Loucy (cell line): ENCODE data around the gene BAMBI.

ENCODE experiments used
- H2AFZ ChIP-seq: fragments of 200-600 bp; sonication (generic); 2 replicates; pipeline ENCODE4 v1.6.0; 2016; ENCODE audit warnings: antibody characterized with exemption, mild to moderate bottlenecking, low read length, moderate library complexity
- H3F3A ChIP-seq: fragments of 200-600 bp; 2 replicates; pipeline ENCODE4 v1.6.0; 2016; ENCODE audit warnings: antibody characterized with exemption, low read depth, mild to moderate bottlenecking
- H3K27me3 ChIP-seq: fragments of 200-600 bp; sonication (generic); 2 replicates; pipeline ENCODE4 v1.6.1; 2014; ENCODE audit warnings: low read length, mild to moderate bottlenecking; ENCODE audit not compliant: insufficient read depth, poor library complexity, severe bottlenecking
- H3K36me3 ChIP-seq: fragments of 200-600 bp; sonication (generic); 2 replicates; pipeline ENCODE4 v1.6.1; 2016; ENCODE audit warnings: low read length; ENCODE audit not compliant: insufficient read depth
- H3K4me1 ChIP-seq: fragments of 200-600 bp; sonication (generic); 2 replicates; pipeline ENCODE4 v1.5.1; 2014; ENCODE audit warnings: low read length, mild to moderate bottlenecking; ENCODE audit not compliant: insufficient read depth, poor library complexity, severe bottlenecking
- H3K4me2 ChIP-seq: fragments of 200-600 bp; sonication (generic); 2 replicates; pipeline ENCODE4 v1.6.0; 2014; ENCODE audit warnings: antibody characterized with exemption, low read length, low read depth, mild to moderate bottlenecking; ENCODE audit not compliant: poor library complexity, severe bottlenecking
- H3K4me3 ChIP-seq: fragments of 200-600 bp; sonication (generic); 2 replicates; pipeline ENCODE4 v1.5.1; 2014; ENCODE audit warnings: low read length, mild to moderate bottlenecking, mixed read lengths; ENCODE audit not compliant: poor library complexity, severe bottlenecking
- H3K79me2 ChIP-seq: fragments of 200-600 bp; sonication (generic); 2 replicates; pipeline ENCODE4 v1.6.1; 2014; ENCODE audit warnings: low read length; ENCODE audit not compliant: insufficient read depth
- H3K9ac ChIP-seq: fragments of 200-600 bp; sonication (generic); 2 replicates; pipeline ENCODE4 v1.6.0; 2014; ENCODE audit warnings: mild to moderate bottlenecking, low read depth, low read length, moderate library complexity; ENCODE audit not compliant: poor library complexity, severe bottlenecking
- H3K9me2 ChIP-seq: fragments of 200-600 bp; sonication (generic); replicated peaks from 2 replicates; pipeline ENCODE4 v1.6.1; 2016; ENCODE audit warnings: low read depth, low read length, mixed read lengths
- H3K9me3 ChIP-seq: fragments of 200-600 bp; sonication (generic); 2 replicates; pipeline ENCODE4 v1.6.1; 2014; ENCODE audit warnings: mild to moderate bottlenecking, antibody characterized with exemption, low read length, low read depth; ENCODE audit not compliant: insufficient read depth
- H4K20me1 ChIP-seq: fragments of 200-600 bp; sonication (generic); 2 replicates; pipeline ENCODE4 v1.6.0; 2014; ENCODE audit warnings: antibody characterized with exemption, low read length, mild to moderate bottlenecking; ENCODE audit not compliant: insufficient read depth, poor library complexity, severe bottlenecking
- EZH2phosphoT487 ChIP-seq: fragments of 200-600 bp; IDR thresholded peaks from 2 replicates; pipeline ENCODE4 v1.6.1; 2018; ENCODE audit warnings: antibody characterized with exemption, mild to moderate bottlenecking, moderate library complexity, borderline replicate concordance
- TF ChIP-seq, protein P1 (sequence below): fragments of 200-600 bp; sonication (generic); conservative IDR thresholded peaks from 2 replicates; pipeline ENCODE4 v1.5.1; 2014; ENCODE audit warnings: mild to moderate bottlenecking, antibody characterized with exemption, low read length

The BAMBI gene

GRCh38 chr10:28679581-28680357, 2.4 kb downstream of the BAMBI start:
- peak overlapping the region; percentile 70 for H3K9ac ChIP-seq
- H3K9me3 ChIP-seq = no peaks in the 10 kb centered on the region
- peak overlapping the region; percentile 84 for H2AFZ ChIP-seq
- H3K79me2 ChIP-seq = no peaks in the 10 kb centered on the region
- peak overlapping the region; percentile 73 for H3K4me3 ChIP-seq
- TF ChIP-seq, protein P1, sequence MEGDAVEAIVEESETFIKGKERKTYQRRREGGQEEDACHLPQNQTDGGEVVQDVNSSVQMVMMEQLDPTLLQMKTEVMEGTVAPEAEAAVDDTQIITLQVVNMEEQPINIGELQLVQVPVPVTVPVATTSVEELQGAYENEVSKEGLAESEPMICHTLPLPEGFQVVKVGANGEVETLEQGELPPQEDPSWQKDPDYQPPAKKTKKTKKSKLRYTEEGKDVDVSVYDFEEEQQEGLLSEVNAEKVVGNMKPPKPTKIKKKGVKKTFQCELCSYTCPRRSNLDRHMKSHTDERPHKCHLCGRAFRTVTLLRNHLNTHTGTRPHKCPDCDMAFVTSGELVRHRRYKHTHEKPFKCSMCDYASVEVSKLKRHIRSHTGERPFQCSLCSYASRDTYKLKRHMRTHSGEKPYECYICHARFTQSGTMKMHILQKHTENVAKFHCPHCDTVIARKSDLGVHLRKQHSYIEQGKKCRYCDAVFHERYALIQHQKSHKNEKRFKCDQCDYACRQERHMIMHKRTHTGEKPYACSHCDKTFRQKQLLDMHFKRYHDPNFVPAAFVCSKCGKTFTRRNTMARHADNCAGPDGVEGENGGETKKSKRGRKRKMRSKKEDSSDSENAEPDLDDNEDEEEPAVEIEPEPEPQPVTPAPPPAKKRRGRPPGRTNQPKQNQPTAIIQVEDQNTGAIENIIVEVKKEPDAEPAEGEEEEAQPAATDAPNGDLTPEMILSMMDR = peak; percentile 52
- TF ChIP-seq EZH2phosphoT487 = no peak
- peak overlapping the region; percentile 92 for H3K4me2 ChIP-seq
- peaks cover 24% of the 10 kb centered on the region for H3K4me1 ChIP-seq
- no peaks in the 10 kb centered on the region for H3K9me2 ChIP-seq
- H3K27me3 ChIP-seq = peaks cover 14% of the 10 kb centered on the region
- H3K36me3 ChIP-seq = no peaks in the 10 kb centered on the region
- no peaks in the 10 kb centered on the region for H4K20me1 ChIP-seq
- no peaks in the 10 kb centered on the region for H3F3A ChIP-seq

GRCh38 chr10:28680358-28680752, 3.0 kb downstream of the BAMBI start:
- peaks cover 24% of the 10 kb centered on the region for H3K4me1 ChIP-seq
- H3K4me3 ChIP-seq = peak overlapping the region; percentile 73
- H3K4me2 ChIP-seq = peak overlapping the region; percentile 92
- peak overlapping the region; percentile 70 for H3K9ac ChIP-seq
- TF ChIP-seq, protein P1 = no peak; the same call in 1 of the 2 replicates
- TF ChIP-seq EZH2phosphoT487 = no peak
- H3K9me3 ChIP-seq = no peaks in the 10 kb centered on the region
- no peaks in the 10 kb centered on the region for H3K9me2 ChIP-seq
- H3K79me2 ChIP-seq = no peaks in the 10 kb centered on the region
- H3K27me3 ChIP-seq = peaks cover 12% of the 10 kb centered on the region
- no peaks in the 10 kb centered on the region for H3F3A ChIP-seq
- H4K20me1 ChIP-seq = no peaks in the 10 kb centered on the region
- H3K36me3 ChIP-seq = no peaks in the 10 kb centered on the region
- H2AFZ ChIP-seq = peak overlapping the region; percentile 84; the same call in 1 of the 2 replicates

- no peaks in the 10 kb centered on the region for H3K79me2 ChIP-seq
- peak overlapping the region; percentile 70 for H3K9ac ChIP-seq
- H3K4me2 ChIP-seq = peak overlapping the region; percentile 92
- H3K9me2 ChIP-seq = no peaks in the 10 kb centered on the region
- TF ChIP-seq EZH2phosphoT487 = no peak
- TF ChIP-seq, protein P1 = no peak
- H3K4me3 ChIP-seq = peak overlapping the region; percentile 73
- H3K36me3 ChIP-seq = no peaks in the 10 kb centered on the region
- no peaks in the 10 kb centered on the region for H3F3A ChIP-seq
- peaks cover 24% of the 10 kb centered on the region for H3K4me1 ChIP-seq
- H2AFZ ChIP-seq = no peak overlapping the region
- peaks cover 4% of the 10 kb centered on the region for H3K27me3 ChIP-seq
- H3K9me3 ChIP-seq = no peaks in the 10 kb centered on the region
- no peaks in the 10 kb centered on the region for H4K20me1 ChIP-seq
Observed at GRCh38 chr10:28681291-28681763, 4.0 kb downstream of the BAMBI start.
